Raji (cell line): ENCODE data around the gene TPX2.

Experiments
- POLR2A ChIP-seq: IDR thresholded peaks from 2 replicates; pipeline ENCODE4 v1.6.1; 2011; ENCODE audit warnings: low read depth, low read length, control low read depth; ENCODE audit not compliant: insufficient read depth

TPX2 gene

DNA sequence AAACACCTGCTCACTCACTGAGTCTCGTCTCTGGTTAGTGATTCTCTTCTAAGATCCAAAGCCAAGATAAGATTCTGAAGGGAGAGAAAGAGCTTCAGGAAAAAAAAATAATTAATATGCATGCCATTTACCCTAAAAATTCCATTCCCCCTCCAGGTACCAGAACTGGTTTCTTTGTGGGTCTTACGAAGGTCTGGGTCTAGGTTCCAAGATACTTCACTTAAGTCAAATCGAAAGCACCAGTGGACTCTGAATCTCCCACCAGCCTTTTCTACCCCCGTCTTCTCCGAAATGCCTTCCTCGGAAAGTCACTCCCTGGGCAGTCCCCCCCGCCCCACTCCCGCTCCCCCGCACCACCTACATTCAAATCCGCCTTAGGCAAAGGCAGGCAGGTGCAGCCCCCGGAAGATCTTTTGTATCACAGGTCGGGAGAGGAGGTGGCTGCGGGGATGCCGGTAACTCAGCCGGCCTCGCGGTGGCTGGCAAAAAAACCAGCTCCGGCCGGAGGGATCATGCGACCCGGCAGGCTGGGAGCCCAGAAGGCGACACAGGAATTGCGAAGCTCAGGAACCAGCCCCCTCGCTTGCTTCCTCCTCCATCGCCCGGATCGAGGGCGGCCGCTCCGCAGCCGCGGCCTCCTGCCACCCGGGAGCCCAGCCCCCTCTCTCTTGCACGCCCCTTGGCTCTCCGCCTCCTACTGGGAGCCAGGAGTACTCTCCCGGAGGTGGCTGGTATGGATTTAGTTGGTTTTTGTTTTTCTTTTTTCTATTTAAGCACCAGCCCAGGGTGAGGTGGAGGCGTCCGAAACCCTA is 16.6 kb upstream of the TPX2 start, which contains the start of gene BCL2L1:
BCL2L1 (minus strand) TSS at position 612 of the 812 bp plus-strand sequence. CDS start 650 bp downstream, outside the sequence.
- TF ChIP-seq POLR2A: peak; percentile 72

DNA sequence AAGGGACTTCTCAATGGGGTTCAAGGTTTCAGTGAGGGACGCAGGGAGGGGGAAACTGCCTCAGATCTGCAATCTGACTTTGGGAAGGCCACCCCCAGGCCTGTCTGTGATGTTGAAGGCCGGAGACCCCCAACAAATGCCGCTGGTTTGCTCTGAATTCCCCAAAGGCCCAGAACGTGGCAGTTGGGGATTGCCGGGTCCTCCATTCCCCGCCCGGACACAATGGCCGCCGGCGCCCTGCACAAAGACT is 16.1 kb upstream of the TPX2 start:
- TF ChIP-seq POLR2A: no peak

DNA sequence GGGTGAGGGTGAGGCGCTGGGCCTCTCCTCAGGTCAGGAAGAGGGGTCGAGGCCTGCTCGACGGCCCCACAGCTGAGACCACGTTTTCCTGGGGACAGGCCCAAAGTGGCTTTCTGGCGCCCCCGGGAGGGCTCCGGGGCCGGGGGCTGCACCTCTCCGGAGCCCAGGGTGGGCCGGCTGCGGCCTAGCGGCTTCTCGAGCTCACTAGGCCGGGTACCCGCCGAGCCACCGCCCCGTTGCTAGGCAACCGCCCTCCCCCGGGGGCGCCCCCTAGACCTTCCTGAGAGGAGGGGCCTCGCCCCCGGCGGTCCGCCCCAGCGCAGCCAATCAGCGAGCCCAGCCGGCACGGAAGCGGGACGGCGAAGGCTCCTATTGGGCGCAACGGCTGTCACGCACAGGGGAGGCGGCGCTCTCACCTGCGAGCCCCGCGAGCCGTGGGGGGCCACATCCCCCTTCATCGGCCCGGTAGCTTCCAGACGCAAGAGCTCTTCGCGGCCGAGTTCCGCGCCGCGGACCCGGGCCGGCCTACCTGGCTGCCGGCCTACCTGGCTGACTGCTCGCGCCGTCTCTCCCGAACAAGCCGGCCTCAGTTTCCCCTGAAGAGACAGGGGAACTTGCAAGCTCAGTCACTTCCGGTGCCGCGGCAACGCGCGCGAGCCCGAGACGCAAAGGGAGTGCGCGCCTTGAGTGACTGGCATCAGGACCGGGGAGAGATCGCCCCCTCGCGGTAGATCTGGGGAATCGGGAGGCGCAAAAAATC is 15.6 kb upstream of the TPX2 start:
- peak; percentile 67 for TF ChIP-seq POLR2A

DNA sequence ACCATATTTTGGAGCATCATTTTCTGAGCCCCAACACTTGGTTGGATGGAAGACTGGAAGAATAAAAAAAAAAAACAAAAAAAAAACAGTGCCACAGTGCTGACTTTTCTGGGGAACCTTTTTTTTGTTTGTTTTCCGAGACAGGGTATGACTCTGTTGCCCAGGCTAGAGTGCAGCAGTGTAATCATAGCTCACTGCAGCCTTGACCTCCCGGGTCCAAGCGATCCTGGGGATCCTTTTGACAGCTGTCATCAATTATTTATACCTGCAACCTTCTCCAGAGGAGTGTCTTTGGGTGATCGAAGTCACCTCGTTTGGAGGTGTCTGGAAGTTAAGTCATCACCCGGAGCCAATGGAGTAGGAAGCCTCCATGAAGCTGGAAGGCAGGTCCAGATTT is 7.8 kb upstream of the TPX2 start:
- TF ChIP-seq POLR2A: no peak

DNA sequence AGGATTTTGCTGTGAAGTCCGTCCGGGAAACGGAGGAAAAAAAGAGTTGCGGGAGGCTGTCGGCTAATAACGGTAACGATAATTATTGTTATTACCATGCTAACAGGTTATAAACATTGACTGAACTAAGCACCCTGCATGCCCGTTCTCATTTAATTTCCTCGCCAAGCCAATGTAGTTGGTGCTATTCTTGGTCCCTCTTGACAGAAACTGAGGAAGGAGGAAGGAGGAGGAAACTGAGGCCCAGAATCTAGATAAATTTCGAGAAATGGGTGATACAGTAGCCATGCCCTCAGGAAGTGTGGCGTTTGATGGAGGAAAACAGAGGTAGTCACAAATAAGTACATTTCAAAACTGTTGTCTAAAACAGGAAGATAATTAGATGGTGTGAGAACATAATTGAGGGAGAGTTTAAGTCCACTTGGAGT is 474 bp downstream of the TPX2 start:
- no peak for TF ChIP-seq POLR2A

DNA sequence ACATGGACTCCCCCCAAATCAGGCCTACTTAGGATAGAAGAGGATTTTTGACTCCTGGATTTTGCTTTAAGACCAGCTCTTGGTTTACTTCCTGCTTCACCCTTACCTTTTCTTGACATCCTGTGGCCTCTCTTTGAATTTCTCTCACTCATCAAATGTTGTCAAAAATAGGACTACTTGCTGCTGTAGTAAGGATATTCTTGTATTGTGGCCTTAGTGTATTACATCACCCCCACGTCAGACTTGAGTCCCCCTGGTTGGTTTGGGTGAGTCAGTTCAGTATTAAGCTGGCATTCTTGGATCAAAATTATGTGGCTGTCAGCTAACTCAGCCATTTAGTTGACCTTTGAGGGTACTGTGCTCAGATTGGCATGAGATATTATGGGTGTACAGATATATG is 1.1 kb downstream of the TPX2 start:
- no peak for TF ChIP-seq POLR2A

DNA sequence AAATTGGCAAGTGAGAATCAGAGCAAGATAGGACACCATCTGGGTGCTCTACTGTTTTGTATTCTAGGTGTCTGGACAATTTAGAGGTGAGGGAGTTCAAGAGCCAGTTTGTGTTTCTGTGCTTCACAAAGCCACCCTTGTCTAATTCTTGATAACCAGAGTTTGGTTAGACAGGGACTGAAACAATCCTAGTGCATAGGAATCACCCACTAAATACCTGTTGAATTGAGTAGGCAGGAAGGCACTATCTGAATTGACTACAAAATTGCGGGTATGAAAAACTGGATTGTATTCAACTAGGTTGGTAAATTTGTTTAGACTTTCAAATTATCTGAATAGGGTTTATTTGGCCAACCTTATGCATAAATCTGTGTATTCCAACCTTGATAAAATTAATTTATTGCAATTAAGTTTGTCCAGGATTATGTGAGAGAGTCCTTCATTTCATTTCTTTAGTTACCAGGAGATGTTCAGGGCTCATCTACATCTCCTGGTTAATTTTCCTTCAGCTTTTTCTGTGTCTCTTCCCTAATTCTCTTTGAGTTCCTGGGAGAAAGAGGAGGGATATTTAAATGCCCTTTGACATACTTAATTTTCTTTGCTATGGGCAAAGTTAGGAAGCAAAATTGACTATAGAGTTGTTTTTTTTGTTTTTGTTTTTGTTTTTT is 1.7 kb downstream of the TPX2 start:
- no peak for TF ChIP-seq POLR2A

DNA sequence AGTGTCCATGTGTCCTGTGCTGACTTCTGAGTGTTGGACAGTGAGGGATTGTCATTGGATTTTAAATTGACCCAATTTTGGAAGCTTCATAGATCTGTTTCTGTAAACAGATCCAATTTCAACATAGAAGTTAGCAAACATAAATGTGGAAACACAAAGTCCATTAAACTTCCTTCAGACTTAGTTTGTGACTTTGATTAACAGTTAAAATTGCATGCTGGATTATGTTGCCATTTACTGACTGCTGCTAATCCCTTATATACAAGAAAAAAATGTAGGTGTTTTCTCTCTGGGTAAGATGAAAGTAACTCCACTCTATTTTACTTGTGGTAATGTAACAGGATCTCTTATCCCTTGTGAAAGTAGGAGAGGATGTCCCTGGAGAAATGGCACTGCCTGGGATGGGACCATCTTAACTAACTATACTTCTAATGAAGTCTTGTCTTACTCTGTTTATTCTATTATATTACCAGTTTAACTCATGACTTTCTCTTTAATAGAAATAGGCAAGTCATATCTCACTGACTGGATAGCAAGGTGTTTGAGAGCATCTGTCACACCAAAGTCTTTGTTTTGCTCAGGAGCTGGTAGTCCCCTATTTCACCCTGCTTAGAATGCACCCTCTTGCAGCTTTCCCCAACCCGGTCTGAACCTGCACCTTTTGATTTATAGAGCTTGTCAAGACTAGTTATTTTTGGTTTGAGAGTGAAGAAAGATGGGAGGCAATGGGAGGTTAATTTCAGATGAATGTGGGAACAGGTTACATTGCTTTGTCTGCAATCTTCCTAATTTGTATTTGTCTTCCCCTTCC is 7.2 kb downstream of the TPX2 start:
- TF ChIP-seq POLR2A: no peak

DNA sequence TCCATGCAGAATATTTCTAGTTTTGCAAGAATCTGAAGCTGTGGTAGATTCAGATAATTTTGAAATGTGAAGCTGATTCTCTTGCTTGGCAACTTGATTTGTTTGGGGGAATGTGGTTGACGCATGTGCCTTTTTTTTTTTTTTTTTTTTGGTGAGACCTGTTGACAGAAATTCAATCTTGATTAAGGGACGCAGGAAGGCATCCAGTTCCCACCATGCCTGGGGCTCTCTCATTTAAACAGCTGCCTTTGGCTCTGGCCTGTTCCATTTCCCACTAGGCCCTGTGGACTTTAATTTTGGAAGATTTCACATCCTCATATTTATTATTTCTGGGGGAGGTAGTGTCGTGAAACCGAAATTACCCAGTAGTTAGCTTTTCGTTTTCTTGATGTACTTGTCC is 8.6 kb downstream of the TPX2 start:
- TF ChIP-seq POLR2A: no peak

DNA sequence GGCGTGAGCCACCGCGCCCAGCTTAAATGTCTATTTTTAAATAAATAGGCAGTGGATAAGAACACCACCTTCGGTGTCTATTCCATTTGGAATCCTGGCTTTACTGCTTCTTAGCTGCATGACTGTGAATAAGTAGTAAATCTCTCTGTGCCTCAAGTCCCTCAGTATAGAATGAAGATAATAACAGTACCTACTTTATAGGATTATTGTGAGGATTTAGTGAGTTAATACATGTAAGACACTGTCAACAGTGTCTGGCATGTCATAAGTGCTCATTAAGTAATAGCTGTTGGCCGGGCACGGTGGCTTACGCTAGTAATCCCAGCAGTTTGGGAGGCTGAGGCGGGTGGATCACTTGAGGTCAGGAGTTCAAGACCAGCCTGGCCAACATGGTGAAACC is 10.1 kb downstream of the TPX2 start:
- no peak for TF ChIP-seq POLR2A

DNA sequence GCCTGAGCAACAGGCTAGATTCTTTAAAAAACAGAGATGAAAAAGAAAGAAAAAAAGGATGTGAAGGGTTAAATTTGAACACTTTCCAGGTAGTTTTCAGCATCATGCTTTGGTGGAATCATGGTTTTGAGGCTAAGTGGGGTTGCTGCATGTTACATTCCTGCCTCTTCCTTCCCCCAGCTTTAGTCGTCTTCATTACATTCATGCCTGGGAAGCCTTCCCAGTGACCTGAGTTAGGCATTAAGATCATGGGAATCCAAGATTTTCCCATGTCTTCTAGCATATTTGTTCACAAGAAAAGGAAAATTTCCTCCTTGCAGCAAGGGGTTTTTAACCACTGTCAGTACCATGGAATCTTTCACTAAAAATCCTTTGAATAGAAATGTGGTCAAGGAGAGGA is 12.0 kb downstream of the TPX2 start:
- no peak for TF ChIP-seq POLR2A

DNA sequence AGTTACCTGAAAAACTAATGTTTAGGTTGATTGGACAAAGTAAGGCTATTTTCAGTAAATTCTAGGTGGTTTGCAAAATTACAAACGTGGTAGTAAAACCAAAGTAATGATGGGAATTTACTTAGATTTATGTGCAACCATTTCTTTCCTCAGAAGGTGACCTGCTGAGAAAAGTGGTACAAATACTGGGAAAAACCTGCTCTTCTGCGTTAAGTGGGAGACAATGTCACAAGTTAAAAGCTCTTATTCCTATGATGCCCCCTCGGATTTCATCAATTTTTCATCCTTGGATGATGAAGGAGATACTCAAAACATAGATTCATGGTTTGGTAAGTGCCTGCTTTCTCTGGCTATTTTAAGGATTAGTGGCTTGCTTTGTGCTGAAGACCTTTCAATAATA is 18.2 kb downstream of the TPX2 start:
- no peak for TF ChIP-seq POLR2A

DNA sequence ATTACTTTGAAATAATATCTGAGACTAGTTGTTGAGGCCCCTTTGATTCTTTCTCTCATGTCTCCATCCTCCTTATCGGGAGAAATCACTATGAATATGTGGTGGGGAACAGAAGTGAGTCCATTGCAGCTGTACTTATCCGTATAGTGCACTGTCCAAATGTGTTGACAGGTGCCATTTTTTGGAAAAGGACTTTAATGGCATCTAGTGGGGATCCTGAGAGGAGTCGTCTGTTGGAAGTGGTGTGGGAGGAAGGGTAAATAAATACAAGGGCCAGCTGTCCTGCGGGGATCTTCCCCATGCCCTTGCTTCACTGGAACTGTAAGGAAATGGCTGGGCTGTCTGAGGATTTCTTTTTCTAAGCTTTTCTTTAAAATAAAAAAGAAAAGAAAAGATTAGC is 19.4 kb downstream of the TPX2 start:
- no peak for TF ChIP-seq POLR2A

DNA sequence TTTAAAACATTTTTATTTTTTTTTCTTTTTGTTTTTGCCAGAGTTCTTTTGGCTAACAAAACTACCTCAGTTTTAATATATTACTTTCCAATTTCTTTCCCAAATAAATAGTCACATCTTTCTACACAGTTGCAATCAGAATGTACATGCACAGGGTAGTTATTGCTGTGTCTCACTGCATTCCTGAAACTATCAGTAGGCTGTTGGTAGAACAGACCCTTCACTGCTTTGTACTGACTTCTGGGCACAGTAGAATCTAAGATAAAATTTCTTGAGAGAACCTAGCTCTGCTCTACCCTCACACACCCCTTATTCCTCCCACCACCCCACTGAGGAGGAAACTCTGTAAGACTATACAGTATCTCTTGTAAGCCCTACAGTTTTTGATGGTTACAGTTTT is 19.9 kb downstream of the TPX2 start:
- TF ChIP-seq POLR2A: no peak

DNA sequence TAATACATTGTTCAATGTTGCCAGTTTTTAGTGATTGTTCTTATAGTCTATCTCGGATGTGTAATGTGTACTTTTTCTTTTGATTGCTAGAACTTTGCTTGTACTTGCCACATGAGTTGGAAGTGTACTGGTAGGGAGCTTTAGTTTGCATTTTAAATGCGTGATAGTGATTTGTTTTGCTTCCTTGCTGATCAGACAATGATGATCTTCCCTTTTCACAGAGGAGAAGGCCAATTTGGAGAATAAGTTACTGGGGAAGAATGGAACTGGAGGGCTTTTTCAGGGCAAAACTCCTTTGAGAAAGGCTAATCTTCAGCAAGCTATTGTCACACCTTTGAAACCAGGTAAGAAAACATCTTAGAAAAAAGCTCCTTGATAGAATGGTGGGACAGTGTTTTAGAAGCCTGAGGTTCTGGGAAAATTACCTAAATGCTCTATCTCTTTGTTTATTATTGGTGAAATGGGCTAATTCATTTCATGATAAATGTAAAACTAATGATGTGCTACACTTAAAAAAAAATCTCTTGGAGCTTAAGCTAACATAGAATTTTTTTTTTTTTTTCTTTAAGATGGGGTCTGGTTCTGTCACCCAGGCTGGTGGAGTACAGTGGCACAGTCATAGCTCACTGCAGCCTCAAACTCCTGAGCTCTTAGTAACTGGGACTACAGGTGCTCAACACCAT is 20.9 kb downstream of the TPX2 start:
- TF ChIP-seq POLR2A: no peak
